SJCRH30 (cell line): Measurements from ENCODE around the gene IGFL3. TPM values are rescaled to one million over a fixed set of nuclear protein-coding genes. Genes with fewer than 3 reads are reported as not detected.

Experiments used
- DNase-seq, 2 experiments: peaks; one replicate each; pipeline ENCODE4 v3.0.0-alpha.2; 2015 to 2020
- H3K27ac ChIP-seq: fragments of 250-450 bp; sonication (Bioruptor Pico); 2 replicates; pipeline ENCODE4 v1.5.1; 2020; ENCODE audit warnings: mild to moderate bottlenecking, moderate library complexity
- H3K27me3 ChIP-seq: fragments of 250-450 bp; sonication (Bioruptor Pico); 2 replicates; pipeline ENCODE4 v1.5.1; 2020; ENCODE audit warnings: mild to moderate bottlenecking, moderate library complexity
- H3K36me3 ChIP-seq: fragments of 250-450 bp; sonication (Bioruptor Pico); 2 replicates; pipeline ENCODE4 v1.5.1; 2020; ENCODE audit warnings: mild to moderate bottlenecking, moderate library complexity
- H3K4me1 ChIP-seq: fragments of 250-450 bp; sonication (Bioruptor Pico); 2 replicates; pipeline ENCODE4 v1.5.1; 2020; ENCODE audit warnings: mild to moderate bottlenecking, moderate library complexity
- H3K4me3 ChIP-seq: fragments of 250-450 bp; sonication (Bioruptor Pico); 2 replicates; pipeline ENCODE4 v1.5.1; 2020; ENCODE audit warnings: mild to moderate bottlenecking, moderate library complexity
- H3K9me3 ChIP-seq: fragments of 250-450 bp; sonication (Bioruptor Pico); replicated peaks from 2 replicates; pipeline ENCODE4 v1.5.1; 2020; ENCODE audit warnings: mild to moderate bottlenecking, moderate library complexity
- total RNA-seq: library from RNA; depleted of rRNA; stranded (reverse); fragments of >200 nt; shearing (Covaris generic); gene quantifications from 2 replicates; pipeline ENCODE4 v1.2.3, GENCODE V29; 2014; rRNA removed

IGFL3 gene
- total RNA-seq, 1 experiment from 2014 or later, result not detected

- Histone ChIP-seq H3K9me3 (no peaks in the 10 kb centered on the region), H3K4me1 (peaks cover 10% of the 10 kb centered on the region), H3K27me3 (peaks cover 9% of the 10 kb centered on the region), H3K27ac (no peak overlapping the region), H3K4me3 (no peak overlapping the region), H3K36me3 (no peaks in the 10 kb centered on the region)
- DNase-seq, result no peak
These were observed 48.2 kb downstream of the IGFL3 start for GRCh38 chr19:46076031-46076880.

GRCh38 chr19:46073268-46073922, 51.1 kb downstream of the IGFL3 start:
- Histone ChIP-seq H3K9me3 (no peaks in the 10 kb centered on the region), H3K4me1 (peaks cover 1% of the 10 kb centered on the region), H3K4me3 (no peak overlapping the region), H3K27me3 (peaks cover 9% of the 10 kb centered on the region), H3K36me3 (no peaks in the 10 kb centered on the region), H3K27ac (no peak overlapping the region)
- DNase-seq, result no peak

Other genes with a start within 250 kb of the IGFL3 start
- 31.0 and 31.4 TPM in 2 replicates for gene IRF2BP1, start 238.5 kb downstream of the IGFL3 start, total RNA-seq
- 1.8 and 2.5 TPM in 2 replicates for gene MYPOP, start 222.1 kb downstream of the IGFL3 start, total RNA-seq
- gene NANOS2, start 209.9 kb downstream of the IGFL3 start, total RNA-seq, result not detected in 2 replicates
- 0.02 TPM in 1 of 2 replicates, not detected in the other for gene NOVA2, start 150.8 kb downstream of the IGFL3 start, total RNA-seq
- gene CCDC61, start 129.2 kb downstream of the IGFL3 start, total RNA-seq, result 3.0 and 4.0 TPM in 2 replicates
- not detected in 2 replicates for gene PGLYRP1, start 101.6 kb downstream of the IGFL3 start, total RNA-seq
- gene IGFL4, start 83.7 kb downstream of the IGFL3 start, total RNA-seq, result not detected in 2 replicates
- gene IGFL2, start 23.6 kb upstream of the IGFL3 start, total RNA-seq, result not detected in 2 replicates
- gene IGFL1, start 105.1 kb upstream of the IGFL3 start, total RNA-seq, result not detected in 2 replicates
- 2.0 and 4.8 TPM in 2 replicates for gene HIF3A, start 172.4 kb upstream of the IGFL3 start, total RNA-seq
- gene PPP5C, start 222.4 kb upstream of the IGFL3 start, total RNA-seq, result 97.7 and 98.1 TPM in 2 replicates